CD4-positive, alpha-beta T cell (primary cell): ENCODE data around the gene ZNF681. TPM values are rescaled to one million over a fixed set of nuclear protein-coding genes. Genes with fewer than 3 reads are reported as not detected.
A peak's percentile ranks its signal among the peaks of the same experiment; 100 is the strongest.

Experiments used
- ATAC-seq: fragments of 200-7000 bp; cut with Tn5 transposase; one replicate; pipeline ENCODE4 v1.10.0; 2022; ENCODE audit warnings: mild to moderate bottlenecking; ENCODE audit not compliant: poor library complexity
- CTCF ChIA-PET: fragments of 350-600 bp; sonication (Branson Sonifier 250); formaldehyde crosslinking; loops from one replicate; lab custom pipeline; 2021; ENCODE audit warnings: antibody characterized with exemption, inconsistent platforms; lab: Charles Lee
- POLR2A ChIA-PET: fragments of 350-600 bp; sonication (Branson Sonifier 250); formaldehyde crosslinking; loops from one replicate; lab custom pipeline; 2021; ENCODE audit warnings: antibody characterized with exemption, inconsistent platforms; lab: Charles Lee
- DNase-seq, 14 experiments: peaks; one replicate each; pipeline ENCODE4 v3.0.0-alpha.2; 2013 to 2020; ENCODE audit warnings: mixed read lengths in 2 of 14
- H3K27ac ChIP-seq, 2 donors: one replicate each; pipeline versions ENCODE4 v1.5.1 to v1.7.0; 2013; ENCODE audit warnings: low read length in 2 of 2, low read depth in 1 of 2, mild to moderate bottlenecking in 1 of 2
- H3K27me3 ChIP-seq, 2 experiments: 1 replicate in 1 of 2; 2 replicates in 1 of 2; pipeline versions ENCODE4 v1.6.1 to v1.7.0; 2013; ENCODE audit warnings: low read length in 2 of 2, control low read depth in 1 of 2, mild to moderate bottlenecking in 1 of 2, moderate library complexity in 1 of 2; ENCODE audit not compliant: insufficient read depth in 2 of 2, control insufficient read depth in 1 of 2
- H3K36me3 ChIP-seq: one replicate; pipeline ENCODE4 v1.6.1; 2013; ENCODE audit warnings: low read length, control low read depth; ENCODE audit not compliant: insufficient read depth
- H3K4me1 ChIP-seq: one replicate; pipeline ENCODE4 v1.6.1; 2013; ENCODE audit warnings: low read length, control low read depth; ENCODE audit not compliant: insufficient read depth
- H3K4me3 ChIP-seq: one replicate; pipeline ENCODE4 v1.5.1; 2013; ENCODE audit warnings: mild to moderate bottlenecking, low read length, moderate library complexity
- H3K9me3 ChIP-seq, 2 experiments: 1 replicate in 1 of 2; 2 replicates in 1 of 2; pipeline versions ENCODE4 v1.6.1 to v1.7.0; 2013; ENCODE audit warnings: low read length in 2 of 2, mild to moderate bottlenecking in 2 of 2, control low read depth in 1 of 2, moderate library complexity in 1 of 2; ENCODE audit not compliant: control insufficient read depth in 1 of 2, insufficient read depth in 1 of 2
- H3K27ac Mint-ChIP-seq: one replicate; pipeline ENCODE4 v1.8.0; 2020; ENCODE audit warnings: mixed read lengths
- H3K27me3 Mint-ChIP-seq: one replicate; pipeline ENCODE4 v1.8.0; 2021; ENCODE audit warnings: mixed read lengths
- H3K36me3 Mint-ChIP-seq: one replicate; pipeline ENCODE4 v1.8.0; 2021; ENCODE audit warnings: low read depth, mixed read lengths
- H3K4me1 Mint-ChIP-seq: one replicate; pipeline ENCODE4 v1.8.0; 2021; ENCODE audit warnings: low read depth, mixed read lengths
- H3K4me3 Mint-ChIP-seq: one replicate; pipeline ENCODE4 v1.8.0; 2020; ENCODE audit warnings: mild to moderate bottlenecking, mixed read lengths
- H3K9me3 Mint-ChIP-seq: one replicate; pipeline ENCODE4 v1.8.0; 2020; ENCODE audit warnings: mixed read lengths
- CTCF ChIP-seq: fragments of 200-600 bp; IDR thresholded peaks from one replicate; pipeline ENCODE4 v1.8.0; 2022; ENCODE audit warnings: antibody characterized with exemption, mild to moderate bottlenecking
- intact Hi-C, 2 experiments: fragments of 100-400 bp; cut with DNase I in 1 of 2; cut with micrococcal nuclease in 1 of 2; formaldehyde crosslinking; loops; one replicate each; pipeline versions ENCODE4 v1.15.1 to v1.9.0; 2023 to 2025; cut with DNase I, micrococcal nuclease
- total RNA-seq, 174 experiments: library from RNA in 2 of 174; stranded (reverse) in 2 of 174; gene quantifications; one replicate each; pipeline ENCODE4 v1.2.3 and lab custom pipeline; 2021 to 2026

The ZNF681 gene
- total RNA-seq, 2 experiments from 2014 or later, result 1.6 to 2.6 TPM

GRCh38 chr19:23801803-23802202 lies 43.1 kb upstream of the ZNF681 start:
- no peaks in the 10 kb centered on the region for H3K27me3 ChIP-seq

GRCh38 chr19:23800868-23801267 lies 42.2 kb upstream of the ZNF681 start:
- Histone ChIP-seq H3K36me3 (no peaks in the 10 kb centered on the region), H3K4me1 (peaks cover 15% of the 10 kb centered on the region), H3K27me3 (no peaks in the 10 kb centered on the region), H3K4me3 (no peak overlapping the region), H3K27ac (peak overlapping the region in 1 of 2 donors; percentile 52), H3K9me3 (peaks cover 1 to 10% of the 10 kb centered on the region in 2 experiments)
- ChIA-PET CTCF (no interaction called here), POLR2A (interaction anchor here (1.0 to 3.4 kb wide), 4 partner anchors 38 to 421 kb away, joined by 6 to 19 read pairs (median 14); partner anchors contain the start of genes ZNF675 and ZNF681)
- H3K4me1 Mint-ChIP-seq, result peaks cover 43% of the 10 kb centered on the region
- no peak for DNase-seq
- no peak for ATAC-seq
- no peak for TF ChIP-seq CTCF
- H3K9me3 Mint-ChIP-seq, result peaks cover 2% of the 10 kb centered on the region
- peak overlapping the region; percentile 51 for H3K4me3 Mint-ChIP-seq
- no peaks in the 10 kb centered on the region for H3K27me3 Mint-ChIP-seq
- intact Hi-C loops, result loop anchor here in 1 of 2 experiments (10.0 kb wide), 1 partner anchor 116 kb away; the partner anchor contains the start of gene ZNF675
- peak overlapping the region; percentile 90 for H3K27ac Mint-ChIP-seq
- H3K36me3 Mint-ChIP-seq, result peaks cover 25% of the 10 kb centered on the region

More at GRCh38 chr19:23801803-23802202, 43.1 kb upstream of the ZNF681 start:
- Mint-ChIP-seq H3K4me3 (peak overlapping the region; percentile 86), H3K4me1 (peaks cover 43% of the 10 kb centered on the region), H3K36me3 (peaks cover 18% of the 10 kb centered on the region), H3K27me3 (no peaks in the 10 kb centered on the region), H3K9me3 (no peaks in the 10 kb centered on the region), H3K27ac (peak overlapping the region; percentile 90)
- intact Hi-C loops, result loop anchor here in 1 of 2 experiments (10.0 kb wide), 1 partner anchor 117 kb away; the partner anchor contains the start of gene ZNF675
- no peak for TF ChIP-seq CTCF
- H3K27ac ChIP-seq, result peak overlapping the region in 1 of 2 donors; percentile 60
- CTCF ChIA-PET, result interaction anchor here (1.0 kb wide), 1 partner anchor 16 kb away, joined by 3 read pairs; no protein-coding TSS in a partner anchor
- H3K36me3 ChIP-seq, result no peaks in the 10 kb centered on the region
- H3K4me3 ChIP-seq, result peak overlapping the region; percentile 38
- POLR2A ChIA-PET, result interaction anchor here (3.4 kb wide), 1 partner anchor 44 kb away, joined by 19 read pairs; the partner anchor contains the start of gene ZNF681
- peaks cover 0 to 9% of the 10 kb centered on the region in 2 experiments for H3K9me3 ChIP-seq
- DNase-seq, result no peak
- no peak for ATAC-seq
- H3K4me1 ChIP-seq, result peaks cover 15% of the 10 kb centered on the region

GRCh38 chr19:23800271-23800670 lies 41.6 kb upstream of the ZNF681 start:
- peaks cover 3 to 13% of the 10 kb centered on the region in 2 experiments for H3K9me3 ChIP-seq
- no peak for TF ChIP-seq CTCF
- ATAC-seq (peak; percentile 26), DNase-seq (peak in 3 of 14 experiments; percentile 45 to 50 (median 47))
- ChIA-PET CTCF (interaction anchor here (0.6 to 0.8 kb wide), 2 partner anchors 16 to 17 kb away, joined by 3 read pairs; no protein-coding TSS in a partner anchor), POLR2A (interaction anchor here (0.6 to 3.4 kb wide), 8 partner anchors 37 to 550 kb away, joined by 3 to 19 read pairs (median 6); partner anchors contain the start of genes ZNF675, ZNF681 and ZNF724)
- Mint-ChIP-seq H3K27me3 (no peaks in the 10 kb centered on the region), H3K27ac (peak overlapping the region; percentile 90), H3K36me3 (peaks cover 28% of the 10 kb centered on the region), H3K9me3 (peaks cover 2% of the 10 kb centered on the region), H3K4me1 (peaks cover 43% of the 10 kb centered on the region), H3K4me3 (peak overlapping the region; percentile 51)
- intact Hi-C loops, result loop anchor here in 1 of 2 experiments (10.0 kb wide), 1 partner anchor 115 kb away; the partner anchor contains the start of gene ZNF675
- H3K27ac ChIP-seq, result peak overlapping the region; percentile 52 to 53
- no peaks in the 10 kb centered on the region for H3K36me3 ChIP-seq
- no peak overlapping the region for H3K4me3 ChIP-seq
- H3K27me3 ChIP-seq, result no peaks in the 10 kb centered on the region
- peaks cover 15% of the 10 kb centered on the region for H3K4me1 ChIP-seq
